Measurements from ENCODE around the gene CMTM1.

GRCh38 chr16:66569131-66569530 lies 2.9 kb downstream of the CMTM1 start:
- no peak for TF ChIP-seq CTCF (optimal IDR thresholded peaks at IDR 0.05 in 1 of 3, IDR thresholded peaks at IDR 0.05 in 1 of 3, conservative IDR thresholded peaks at IDR 0.05 in 1 of 3; ENCODE audit: extremely low read depth in 1 of 3, insufficient read depth in 2 of 3, low read length in 3 of 3)
- no peak for TF ChIP-seq EZH2 (IDR thresholded peaks at IDR 0.05; ENCODE audit: low read length)
